Glomerular visceral epithelial cell (primary cell): ENCODE results near the gene TGM1.

Source experiments
- DNase-seq: peaks from one replicate; pipeline ENCODE4 v3.0.0-alpha.2; 2016; ENCODE audit errors: extremely low spot score

TGM1 gene

GRCh38 chr14:24271134-24271833 is 8.3 kb upstream of the TGM1 start, which contains the start of gene RABGGTA:
Gene RABGGTA (minus strand): TSS chr14:24271597. CDS start chr14:24271115, 482 bp downstream.
- peak; percentile 87 for DNase-seq

GRCh38 chr14:24270537-24271133 is 7.7 kb upstream of the TGM1 start:
- DNase-seq, result no peak

GRCh38 chr14:24269910-24270536 is 7.0 kb upstream of the TGM1 start:
- no peak for DNase-seq

- DNase-seq, result no peak
Observed at GRCh38 chr14:24269368-24269767, 6.4 kb upstream of the TGM1 start.

GRCh38 chr14:24268225-24268624 is 5.2 kb upstream of the TGM1 start:
- DNase-seq, result no peak

GRCh38 chr14:24267516-24267915 is 4.5 kb upstream of the TGM1 start:
- no peak for DNase-seq

- DNase-seq, result no peak
Observed at GRCh38 chr14:24266344-24267244, 3.6 kb upstream of the TGM1 start.

- DNase-seq, result no peak
Observed at GRCh38 chr14:24264298-24264697, 1.3 kb upstream of the TGM1 start.

- DNase-seq, result no peak
Observed at GRCh38 chr14:24263848-24264247, 871 bp upstream of the TGM1 start.

GRCh38 chr14:24261969-24262327 is 1.0 kb downstream of the TGM1 start:
- no peak for DNase-seq

GRCh38 chr14:24261256-24261968 is 1.6 kb downstream of the TGM1 start:
- DNase-seq, result no peak

- no peak for DNase-seq
Observed at GRCh38 chr14:24260780-24261157, 2.2 kb downstream of the TGM1 start.

GRCh38 chr14:24260026-24260779 is 2.8 kb downstream of the TGM1 start:
- no peak for DNase-seq

GRCh38 chr14:24259282-24260025 is 3.5 kb downstream of the TGM1 start:
- peak; percentile 30 for DNase-seq

- DNase-seq, result no peak
Observed at GRCh38 chr14:24258548-24259265, 4.3 kb downstream of the TGM1 start.

GRCh38 chr14:24258119-24258518 is 4.9 kb downstream of the TGM1 start:
- DNase-seq, result no peak

- DNase-seq, result no peak
Observed at GRCh38 chr14:24256960-24257359, 6.0 kb downstream of the TGM1 start.

- no peak for DNase-seq
Observed at GRCh38 chr14:24255931-24256711, 6.9 kb downstream of the TGM1 start.

- no peak for DNase-seq
Observed at GRCh38 chr14:24255438-24255837, 7.5 kb downstream of the TGM1 start.
